K562 (cell line): ENCODE measurements around the gene PLCB4. TPM values are rescaled to one million over a fixed set of nuclear protein-coding genes. Genes with fewer than 3 reads are reported as not detected.

ENCODE experiments used
- ATAC-seq: fragments of 200-7000 bp; cut with Tn5 transposase; 3 replicates; pipeline ENCODE4 v1.9.1; 2020; ENCODE audit warnings: moderate library complexity
- BruUV-seq: library from RNA; stranded (reverse); fragments of 400-500 nt; replicated peaks from 2 replicates; lab custom pipeline; 2021; lab: Mats Ljungman, UMichigan
- CTCF ChIA-PET: fragments of 300-600 bp; formaldehyde crosslinking; extraction: SDS; loops from one replicate; lab custom pipeline; 2021; ENCODE audit warnings: low intra/inter-chr PET ratio; lab: Yijun Ruan, JAX
- POLR2A ChIA-PET: fragments of 300-600, 350-650 bp; sonication (Branson Sonifier 250); formaldehyde crosslinking; extraction: SDS; loops from one replicate; lab custom pipeline; 2021; ENCODE audit warnings: antibody characterized with exemption, inconsistent platforms; lab: Yijun Ruan, JAX
- DNase-seq, 4 experiments: peaks; one replicate each; pipeline versions ENCODE4 v3.0.0 to v3.0.0-alpha.2; 2011 to 2018; ENCODE audit warnings: low spot score in 3 of 4, mixed read lengths in 3 of 4; ENCODE audit errors: extremely low read depth in 1 of 4
- FAIRE-seq: peaks from 2 replicates; lab custom pipeline; 2011; peaks lifted over from hg19 to GRCh38; lab: Jason Lieb, UNC
- H2AFZ ChIP-seq: 2 replicates; pipeline ENCODE4 v1.6.0; 2011; ENCODE audit warnings: low read depth, low read length, control low read depth, inconsistent platforms
- H3K27ac ChIP-seq: fragments of 200-600 bp; 3 replicates; pipeline ENCODE4 v1.8.0; 2011; ENCODE audit warnings: low read depth, mild to moderate bottlenecking, control low read depth, inconsistent platforms, low read length, moderate library complexity, mixed read lengths; ENCODE audit errors: extremely low read depth
- H3K27me3 ChIP-seq, 2 experiments: fragments of 300-600 bp in 1 of 2; 2 replicates in 1 of 2; 3 replicates in 1 of 2; pipeline versions ENCODE4 v1.6.0 to v1.8.0; 2011; ENCODE audit warnings: inconsistent platforms in 2 of 2, low read length in 2 of 2, mild to moderate bottlenecking in 1 of 2, mixed read lengths in 1 of 2, moderate library complexity in 1 of 2; ENCODE audit not compliant: control insufficient read depth in 2 of 2, insufficient read depth in 2 of 2
- H3K36me3 ChIP-seq: fragments of 300-600 bp; 3 replicates; pipeline ENCODE4 v1.8.0; 2011; ENCODE audit warnings: mild to moderate bottlenecking, low read length, inconsistent platforms; ENCODE audit not compliant: control insufficient read depth, insufficient read depth
- H3K4me1 ChIP-seq, 2 experiments: fragments of 200-600 bp in 1 of 2; replicated peaks in 1 of 2; 2 replicates in 1 of 2; 3 replicates in 1 of 2; pipeline versions ENCODE4 v1.5.1 to v1.8.0; 2011; ENCODE audit warnings: inconsistent platforms in 2 of 2, low read length in 2 of 2, mild to moderate bottlenecking in 1 of 2, mixed read lengths in 1 of 2, moderate library complexity in 1 of 2; ENCODE audit not compliant: control insufficient read depth in 2 of 2, insufficient read depth in 2 of 2
- H3K4me2 ChIP-seq: 2 replicates; pipeline ENCODE4 v1.6.1; 2011; ENCODE audit warnings: low read length, control low read depth, inconsistent platforms, mixed read lengths; ENCODE audit not compliant: insufficient read depth
- H3K4me3 ChIP-seq: fragments of 200-600 bp; sonication (generic), shearing (Covaris generic); 2 replicates; pipeline ENCODE4 v1.5.1; 2016; ENCODE audit warnings: control low read depth, inconsistent platforms
- H3K79me2 ChIP-seq: fragments of 200-600 bp; 3 replicates; pipeline ENCODE4 v1.8.0; 2011; ENCODE audit warnings: low read length, inconsistent platforms; ENCODE audit not compliant: control insufficient read depth, insufficient read depth
- H3K9ac ChIP-seq, 2 experiments: 2 replicates each; pipeline versions ENCODE4 v1.6.0 to v1.6.1; 2011; ENCODE audit warnings: low read depth in 2 of 2, low read length in 2 of 2, control low read depth in 1 of 2, inconsistent platforms in 1 of 2, mild to moderate bottlenecking in 1 of 2, mixed read lengths in 1 of 2; ENCODE audit not compliant: insufficient read depth in 1 of 2
- H3K9me1 ChIP-seq: one replicate; pipeline ENCODE4 v1.6.0; 2011; ENCODE audit warnings: inconsistent platforms, mild to moderate bottlenecking, low read length, moderate library complexity; ENCODE audit not compliant: control insufficient read depth, insufficient read depth
- H3K9me3 ChIP-seq: replicated peaks from 2 replicates; pipeline ENCODE4 v1.5.1; 2011; ENCODE audit warnings: low read depth, low read length, inconsistent platforms; ENCODE audit not compliant: control insufficient read depth, insufficient read depth
- H4K20me1 ChIP-seq: replicated peaks from 2 replicates; pipeline ENCODE4 v1.6.1; 2011; ENCODE audit warnings: low read length, inconsistent platforms, mixed read lengths; ENCODE audit not compliant: control insufficient read depth, insufficient read depth
- BCL6 ChIP-seq: fragments of 250-450 bp; sonication (Bioruptor Pico); IDR thresholded peaks from 2 replicates; pipeline ENCODE4 v1.4.0; 2020
- CAMTA2 ChIP-seq: fragments of 250-450 bp; sonication (Bioruptor Pico); conservative IDR thresholded peaks from 2 replicates; pipeline ENCODE4 v1.5.1; 2022
- CEBPG ChIP-seq, 3 experiments: fragments of 200-800 bp in 1 of 3; sonication (Bioruptor generic) in 1 of 3; sonication (generic) in 1 of 3; formaldehyde crosslinking in 1 of 3; IDR thresholded peaks in 2 of 3; conservative IDR thresholded peaks in 1 of 3; 2 replicates each; pipeline versions ENCODE4 v1.6.1 to v1.8.0; 2016 to 2022; ENCODE audit warnings: missing compliant biosample characterization in 2 of 3, missing genetic modification characterization in 2 of 3, mild to moderate bottlenecking in 1 of 3, missing genetic modification reagents in 1 of 3
- CREB3 ChIP-seq: fragments of 450-650 bp; conservative IDR thresholded peaks from 2 replicates; pipeline ENCODE4 v1.6.1; 2016; ENCODE audit warnings: missing genetic modification characterization, low read depth, mild to moderate bottlenecking, missing compliant biosample characterization, moderate library complexity
- ERF ChIP-seq: fragments of 450-650 bp; formaldehyde crosslinking; IDR thresholded peaks from 2 replicates; pipeline ENCODE4 v1.4.0; 2020; ENCODE audit warnings: mild to moderate bottlenecking, mixed read lengths
- HCFC1 ChIP-seq: IDR thresholded peaks from 2 replicates; pipeline ENCODE4 v1.6.1; 2012; ENCODE audit warnings: low read depth, low read length, improper control_type of control experiment
- HLTF ChIP-seq: fragments of 450-650 bp; IDR thresholded peaks from 2 replicates; pipeline ENCODE4 v1.6.1; 2016
- IRF2 ChIP-seq: sonication (generic); formaldehyde crosslinking; IDR thresholded peaks from 2 replicates; pipeline ENCODE4 v1.8.1; 2022; ENCODE audit warnings: mild to moderate bottlenecking, missing genetic modification reagents
- MAFG ChIP-seq: fragments of 450-650 bp; conservative IDR thresholded peaks from 2 replicates; pipeline ENCODE4 v1.6.1; 2016; ENCODE audit warnings: missing genetic modification characterization, missing compliant biosample characterization
- MCM5 ChIP-seq: fragments of 450-650 bp; IDR thresholded peaks from 2 replicates; pipeline ENCODE4 v1.6.1; 2016; ENCODE audit warnings: low read depth
- NRF1 ChIP-seq, 2 experiments: fragments of 450-650 bp; IDR thresholded peaks in 1 of 2; conservative IDR thresholded peaks in 1 of 2; 2 replicates each; pipeline ENCODE4 v1.6.1; 2014; ENCODE audit warnings: mild to moderate bottlenecking in 2 of 2
- PHF21A ChIP-seq: fragments of 450-650 bp; IDR thresholded peaks from 2 replicates; pipeline ENCODE4 v1.6.1; 2017; ENCODE audit warnings: low read depth, borderline replicate concordance
- RNF2 ChIP-seq: sonication (generic); IDR thresholded peaks from 2 replicates; pipeline ENCODE4 v1.6.1; 2016
- ZFP30 ChIP-seq: fragments of 250-450 bp; sonication (Bioruptor Pico); IDR thresholded peaks from 2 replicates; pipeline ENCODE4 v1.8.0; 2022; ENCODE audit warnings: moderate library complexity, mild to moderate bottlenecking, inconsistent platforms, borderline replicate concordance
- ZNF408 ChIP-seq: fragments of 250-450 bp; sonication (Bioruptor Pico); IDR thresholded peaks from 2 replicates; pipeline ENCODE4 v1.4.0; 2020; ENCODE audit warnings: low read depth, mild to moderate bottlenecking, moderate library complexity
- ZNF41 ChIP-seq: fragments of 250-450 bp; sonication (Bioruptor Pico); conservative IDR thresholded peaks from 2 replicates; pipeline ENCODE4 v1.4.0; 2020; ENCODE audit warnings: mild to moderate bottlenecking
- ZNF436 ChIP-seq: fragments of 250-450, 450-650 bp; sonication (Bioruptor Pico); formaldehyde crosslinking; IDR thresholded peaks from 2 replicates; pipeline ENCODE4 v1.7.0; 2020; ENCODE audit warnings: mild to moderate bottlenecking
- ZNF445 ChIP-seq: fragments of 250-450 bp; sonication (Bioruptor Pico); IDR thresholded peaks from 2 replicates; pipeline ENCODE4 v1.4.0; 2020; ENCODE audit warnings: low read depth, mild to moderate bottlenecking, moderate library complexity
- ZZZ3 ChIP-seq: fragments of 450-650 bp; IDR thresholded peaks from 2 replicates; pipeline ENCODE4 v1.6.1; 2016; ENCODE audit warnings: antibody characterized with exemption, mild to moderate bottlenecking, moderate library complexity
- WGBS: fragments of 100-300 bp; shearing (Covaris generic); methylation state at CpG from one replicate; pipeline ENCODE4 v1.1.6; 2016; ENCODE audit warnings: low coverage, mixed read lengths; ENCODE audit not compliant: insufficient coverage; ENCODE audit errors: missing lambda C conversion rate; 5-methylcytosine and 5-hydroxymethylcytosine counted together
- in situ Hi-C: fragments of 300-500 bp; cut with MboI; formaldehyde crosslinking; loops from 4 replicates; pipeline ENCODE4 v1.15.0; 2018; ENCODE audit warnings: inconsistent platforms, mixed read lengths
- intact Hi-C: fragments of 100-400 bp; cut with micrococcal nuclease; formaldehyde crosslinking; loops from 2 replicates; pipeline ENCODE4 v1.14.2; 2022
- polyA plus RNA-seq, 8 experiments: library from polyadenylated mRNA; depleted of rRNA in 4 of 8; stranded (reverse) in 5 of 8; unstranded in 3 of 8; fragments of >200 nt; fragmentation: Nextera tagmentation in 2 of 8; fragmentation: Illumina TruSeq in 1 of 8; extraction: Ambion mirVana in 2 of 8; extraction: Trizol in 1 of 8; gene quantifications; 2 replicates each; pipeline versions ENCODE4 v1.2.1 to v1.2.3, GENCODE V29; 2011 to 2014; ENCODE audit warnings: inconsistent platforms in 1 of 8, missing spikeins in 1 of 8
- total RNA-seq, 7 experiments: library from RNA; depleted of rRNA in 6 of 7; stranded (reverse); fragments of >200 nt in 6 of 7; fragmentation: Illumina TruSeq in 2 of 7; extraction: Trizol in 2 of 7; gene quantifications; 2 replicates each; pipeline versions ENCODE4 v1.2.1 to v1.2.3, GENCODE V29; 2011 to 2021; ENCODE audit warnings: low replicate concordance in 1 of 7

Gene PLCB4
- total and polyA plus RNA-seq, 9 of the 15 experiments (the other 6 are each of a cell fraction or from before 2014, with no cell fraction given) = 0.20 to 2.9 (median 0.52) TPM

GRCh38 chr20:9476174-9476573, 407.3 kb downstream of the PLCB4 start (continued):
- TF ChIP-seq ZNF445 (CRISPR knock-in tag) (no peak), ERF (CRISPR knock-in tag) (no peak)

- H3K9ac ChIP-seq = no peak overlapping the region
- CTCF ChIA-PET = no interaction called here
Measured at GRCh38 chr20:9476637-9477036, 407.8 kb downstream of the PLCB4 start.

GRCh38 chr20:9478771-9479170, 409.9 kb downstream of the PLCB4 start:
- POLR2A ChIA-PET = no interaction called here
- Histone ChIP-seq H3K36me3 (no peaks in the 10 kb centered on the region), H3K27me3 (no peaks in the 10 kb centered on the region), H2AFZ (no peak overlapping the region), H3K27ac (no peak overlapping the region), H3K79me2 (no peaks in the 10 kb centered on the region), H4K20me1 (no peaks in the 10 kb centered on the region), H3K4me1 (no peaks in the 10 kb centered on the region), H3K9me1 (no peaks in the 10 kb centered on the region), H3K4me3 (no peak overlapping the region), H3K4me2 (no peak overlapping the region), H3K9me3 (no peaks in the 10 kb centered on the region), H3K9ac (no peak overlapping the region)
- CTCF ChIA-PET = no interaction called here
- 0% methylated on average over 3 of the region's 4 CpGs for WGBS
- intact Hi-C loops = no loop called here
- no TSS peak for BruUV-seq
- in situ Hi-C loops = no loop called here
- FAIRE-seq (no peak), DNase-seq (no peak), ATAC-seq (no peak)
- TF ChIP-seq ZZZ3 (no peak), PHF21A (no peak), MCM5 (no peak), RNF2 (no peak), ZNF41 (CRISPR knock-in tag) (no peak), HCFC1 (no peak), ZNF436 (no peak), CREB3 (tag) (no peak), NRF1 (conservative IDR thresholded peaks at IDR 0.05 in 1 of 2, IDR thresholded peaks at IDR 0.05 in 1 of 2) (no peak), MAFG (tag) (no peak), ZFP30 (no peak), BCL6 (CRISPR knock-in tag) (no peak), CAMTA2 (CRISPR knock-in tag) (no peak)

More at GRCh38 chr20:9476637-9477036, 407.8 kb downstream of the PLCB4 start:
- no peak for DNase-seq
- Histone ChIP-seq H3K9me3 (no peaks in the 10 kb centered on the region), H3K4me2 (no peak overlapping the region), H3K4me3 (no peak overlapping the region), H3K4me1 (no peaks in the 10 kb centered on the region), H2AFZ (no peak overlapping the region), H3K27ac (no peak overlapping the region), H3K27me3 (no peaks in the 10 kb centered on the region), H3K36me3 (no peaks in the 10 kb centered on the region), H3K79me2 (no peaks in the 10 kb centered on the region), H3K9me1 (no peaks in the 10 kb centered on the region), H4K20me1 (no peaks in the 10 kb centered on the region)
- no peak for TF ChIP-seq ZNF408 (CRISPR knock-in tag)
- TF ChIP-seq HLTF = no peak
- TF ChIP-seq CEBPG (CRISPR knock-in tag; IDR thresholded peaks at IDR 0.05) = no peak
- TF ChIP-seq CEBPG (tag; conservative IDR thresholded peaks at IDR 0.05 in 1 of 2, IDR thresholded peaks at IDR 0.05 in 1 of 2) = no peak
- no peak for TF ChIP-seq IRF2 (CRISPR knock-in tag)
- no peak for ATAC-seq
- 0% methylated on average over 7 of the region's 7 CpGs for WGBS
- intact Hi-C loops = no loop called here
- POLR2A ChIA-PET = no interaction called here
- BruUV-seq = no TSS peak
- in situ Hi-C loops = no loop called here
- no peak for FAIRE-seq
